M059J (cell line): ENCODE data around the gene OASL. TPM values are rescaled to one million over a fixed set of nuclear protein-coding genes. Genes with fewer than 3 reads are reported as not detected.

Source experiments
- DNase-seq: peaks from one replicate; pipeline ENCODE4 v3.0.0-alpha.2; 2012; ENCODE audit warnings: low read depth
- total RNA-seq: library from RNA; depleted of rRNA; stranded (reverse); fragments of >200 nt; shearing (Covaris generic); gene quantifications from 2 replicates; pipeline ENCODE4 v1.2.3, GENCODE V29; 2014

OASL gene
- total RNA-seq, 1 experiment from 2014 or later, result 115 TPM

DNA sequence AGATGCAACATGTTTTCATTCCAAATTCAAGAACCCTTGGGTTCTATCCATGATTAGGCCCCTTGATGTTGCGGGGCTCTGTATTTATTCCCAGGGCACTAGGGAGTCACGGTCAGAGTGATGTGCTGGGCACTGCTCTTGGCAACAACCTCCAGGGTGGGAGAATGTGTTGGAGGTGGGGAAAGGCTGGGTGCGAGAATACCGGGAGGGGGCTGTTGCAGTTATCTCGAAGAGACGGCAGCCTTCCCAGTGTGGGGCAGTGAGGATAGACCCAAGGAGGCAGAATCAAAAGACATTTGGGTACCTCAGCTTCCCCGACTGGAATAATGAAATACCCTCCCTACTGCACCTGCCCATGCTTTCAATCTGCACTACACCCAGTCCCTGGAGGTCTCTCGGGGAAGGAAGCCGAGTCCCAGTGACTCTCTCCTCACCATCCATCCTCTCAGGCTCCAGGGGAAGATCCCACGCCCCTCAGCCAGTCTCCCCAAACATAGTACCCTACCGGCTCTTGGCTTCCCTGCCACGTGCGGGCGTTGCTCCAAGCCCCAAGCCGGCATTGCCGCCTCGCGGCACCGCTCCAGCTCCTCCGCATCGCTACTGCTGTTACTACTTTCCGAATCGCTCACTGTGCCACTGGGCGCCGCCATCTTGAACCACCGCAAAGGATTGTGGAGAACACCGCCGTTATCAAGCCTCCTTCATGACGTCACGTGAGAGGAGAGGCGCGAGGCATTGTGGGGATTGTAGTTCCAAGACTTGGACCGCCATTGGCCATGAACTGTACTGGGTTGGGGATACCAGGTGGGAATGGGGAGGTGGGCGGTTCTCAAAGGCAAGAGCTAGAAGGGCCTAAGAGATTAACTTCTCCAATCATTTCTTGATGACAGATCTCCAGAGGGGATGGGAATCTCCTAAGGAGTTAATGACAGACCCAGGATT, 22.9 kb downstream of the OASL start, which contains the start of gene C12orf43:
C12orf43 (minus strand) TSS at position 663 of the 942 bp plus-strand sequence; CDS start at position 650, 13 bp downstream.
- peak; percentile 91 for DNase-seq

DNA sequence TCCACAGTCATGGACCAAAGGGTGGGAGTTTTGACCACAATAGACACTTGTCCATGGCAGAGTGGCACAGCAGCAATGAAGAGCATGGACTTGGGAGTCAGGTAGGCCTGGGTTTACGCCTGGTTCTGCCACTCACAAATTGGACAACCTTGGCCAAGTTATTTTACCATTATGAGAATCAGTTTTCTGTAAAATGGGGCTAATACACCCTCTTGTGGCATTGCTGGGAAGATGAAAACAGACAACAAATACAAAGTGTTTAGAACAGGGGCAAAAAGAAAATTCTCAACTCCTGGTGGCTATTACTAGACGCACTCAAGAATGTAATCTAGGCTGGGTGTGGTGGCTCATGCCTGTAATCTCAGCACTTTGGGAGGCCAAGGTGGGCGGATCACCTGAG, 25.3 kb downstream of the OASL start:
- DNase-seq, result no peak

- no peak for DNase-seq
Observed at GRCh38 chr12:121011820-121012219, 27.2 kb downstream of the OASL start.

GRCh38 chr12:121010860-121011259, 28.2 kb downstream of the OASL start:
- DNase-seq, result no peak

GRCh38 chr12:121009741-121010140, 29.3 kb downstream of the OASL start:
- peak; percentile 44 for DNase-seq

GRCh38 chr12:121008347-121009098, 30.5 kb downstream of the OASL start:
- DNase-seq, result no peak

DNA sequence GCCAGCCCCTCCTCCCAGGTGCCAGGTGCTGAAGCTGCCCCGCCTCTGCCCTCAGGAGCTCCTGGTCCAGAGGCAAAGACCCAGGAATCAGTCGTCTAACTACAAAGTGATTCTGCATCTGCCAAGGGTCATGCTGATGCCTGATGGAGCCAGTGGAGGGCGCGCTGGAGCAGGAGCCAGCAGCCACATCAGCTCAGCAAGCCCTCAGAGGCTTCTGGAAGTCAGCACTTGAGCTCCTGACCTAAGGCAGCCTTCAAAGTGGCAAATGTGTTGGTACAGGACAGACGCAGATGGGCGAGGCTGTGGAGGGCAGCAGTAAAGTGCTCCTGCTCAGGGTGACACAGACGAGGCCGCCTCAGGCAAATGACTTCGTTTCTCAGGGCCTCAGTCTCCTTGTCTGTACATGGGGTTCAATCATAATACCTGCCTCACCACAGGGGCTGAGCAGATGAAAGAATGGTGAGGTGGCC, 33.7 kb downstream of the OASL start:
- peak; percentile 45 for DNase-seq

- no peak for DNase-seq
Observed at GRCh38 chr12:121004253-121004815, 34.7 kb downstream of the OASL start.

- DNase-seq, result no peak
Observed at GRCh38 chr12:121003650-121004049, 35.4 kb downstream of the OASL start.

DNA sequence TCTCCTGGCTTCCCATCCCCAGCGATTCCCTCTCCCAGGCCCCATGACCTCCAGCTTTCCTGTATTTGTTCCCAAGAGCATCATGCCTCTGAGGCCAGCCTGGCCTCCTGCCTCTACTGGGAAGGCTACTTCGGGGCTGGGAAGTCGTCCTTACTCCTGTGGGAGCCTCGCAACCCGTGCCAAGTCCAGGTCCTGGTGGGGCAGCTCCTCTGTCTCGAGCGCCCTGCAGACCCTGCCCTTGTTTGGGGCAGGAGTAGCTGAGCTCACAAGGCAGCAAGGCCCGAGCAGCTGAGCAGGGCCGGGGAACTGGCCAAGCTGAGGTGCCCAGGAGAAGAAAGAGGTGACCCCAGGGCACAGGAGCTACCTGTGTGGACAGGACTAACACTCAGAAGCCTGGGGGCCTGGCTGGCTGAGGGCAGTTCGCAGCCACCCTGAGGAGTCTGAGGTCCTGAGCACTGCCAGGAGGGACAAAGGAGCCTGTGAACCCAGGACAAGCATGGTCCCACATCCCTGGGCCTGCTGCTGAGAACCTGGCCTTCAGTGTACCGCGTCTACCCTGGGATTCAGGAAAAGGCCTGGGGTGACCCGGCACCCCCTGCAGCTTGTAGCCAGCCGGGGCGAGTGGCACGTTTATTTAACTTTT, 37.1 kb downstream of the OASL start:
- DNase-seq, result no peak

- no peak for DNase-seq
Observed at GRCh38 chr12:121001060-121001459, 38.0 kb downstream of the OASL start.

DNA sequence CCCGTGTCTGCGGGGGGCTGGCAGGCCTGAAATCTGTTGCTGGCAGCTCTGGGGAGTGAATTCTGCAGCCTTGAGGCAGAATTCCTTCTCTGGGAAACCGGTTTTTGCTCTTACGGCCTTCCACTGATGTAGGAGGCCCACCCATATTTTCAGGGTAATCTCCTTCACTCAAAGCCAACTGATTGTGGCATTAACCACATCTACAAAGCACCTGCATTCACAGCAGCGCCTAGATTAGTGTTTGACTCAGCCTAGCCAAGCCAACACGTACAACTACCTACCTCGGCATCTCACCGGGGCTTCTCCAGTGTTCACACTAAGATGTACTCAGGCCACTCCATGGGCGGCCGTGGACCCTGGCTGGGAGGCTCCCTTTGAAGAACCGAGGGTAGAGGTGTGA, 38.5 kb downstream of the OASL start:
- no peak for DNase-seq

- DNase-seq, result no peak
Observed at GRCh38 chr12:120999191-121000120, 39.6 kb downstream of the OASL start.

GRCh38 chr12:120998435-120998834, 40.6 kb downstream of the OASL start:
- DNase-seq, result no peak

DNA sequence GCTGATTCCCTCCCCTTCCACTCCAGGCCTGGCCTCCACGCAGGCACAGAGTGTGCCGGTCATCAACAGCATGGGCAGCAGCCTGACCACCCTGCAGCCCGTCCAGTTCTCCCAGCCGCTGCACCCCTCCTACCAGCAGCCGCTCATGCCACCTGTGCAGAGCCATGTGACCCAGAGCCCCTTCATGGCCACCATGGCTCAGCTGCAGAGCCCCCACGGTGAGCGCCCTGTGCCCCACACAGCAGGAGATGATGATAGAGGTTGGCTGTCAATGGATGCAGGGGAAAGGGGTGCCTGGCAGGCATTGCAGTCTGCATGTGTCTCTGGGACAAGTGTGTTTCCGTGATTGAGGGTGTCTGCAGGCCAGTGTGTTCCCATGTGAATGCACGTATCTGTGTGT, 41.6 kb downstream of the OASL start:
- DNase-seq, result no peak

GRCh38 chr12:120996133-120996746, 42.8 kb downstream of the OASL start:
- DNase-seq, result no peak

DNA sequence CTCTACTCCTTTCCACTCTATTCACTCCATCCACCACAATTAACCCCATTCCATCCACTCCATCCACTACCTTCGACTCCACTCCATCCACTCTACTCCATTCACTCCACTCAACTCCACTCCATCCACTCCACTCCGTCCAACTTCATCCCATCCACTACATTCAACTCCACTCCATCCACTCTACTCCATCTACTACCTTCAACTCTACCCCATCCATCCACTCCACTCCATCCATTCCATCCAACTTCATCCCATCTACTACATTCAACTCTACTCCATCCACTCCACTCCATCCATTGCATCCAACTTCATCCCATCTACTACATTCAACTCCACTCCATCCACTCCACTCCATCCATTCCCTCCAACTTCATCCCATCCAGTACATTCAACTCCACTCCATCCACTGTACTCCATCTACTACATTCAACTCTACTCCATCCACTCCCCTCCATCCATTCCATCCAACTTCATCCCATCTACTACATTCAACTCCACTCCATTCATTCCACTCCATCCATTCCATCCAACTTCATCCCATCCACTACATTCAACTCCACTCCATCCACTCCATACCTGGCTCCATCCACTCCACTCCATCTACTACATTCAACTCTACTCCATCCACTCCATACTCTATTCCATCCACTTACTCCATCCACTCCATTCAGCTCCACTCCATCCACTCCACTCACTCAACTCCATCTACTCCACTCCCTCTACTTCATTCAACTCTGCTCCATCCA, 44.3 kb downstream of the OASL start:
- DNase-seq, result no peak

- DNase-seq, result no peak
Observed at GRCh38 chr12:120994059-120994458, 45.0 kb downstream of the OASL start.

DNA sequence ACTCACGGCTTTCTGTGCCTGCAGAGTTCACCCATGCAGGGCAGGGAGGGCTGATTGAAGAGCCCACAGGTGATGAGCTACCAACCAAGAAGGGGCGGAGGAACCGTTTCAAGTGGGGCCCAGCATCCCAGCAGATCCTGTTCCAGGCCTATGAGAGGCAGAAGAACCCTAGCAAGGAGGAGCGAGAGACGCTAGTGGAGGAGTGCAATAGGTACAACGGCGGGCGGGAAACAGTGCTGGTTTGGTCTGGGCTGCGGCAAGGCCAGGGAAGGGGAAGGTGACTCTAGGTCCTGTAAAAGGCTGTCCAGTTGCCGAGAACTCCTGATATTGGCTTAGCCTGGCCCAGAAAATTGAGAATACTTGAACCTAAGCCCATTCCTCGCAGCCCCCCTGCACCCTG, 45.5 kb downstream of the OASL start:
- no peak for DNase-seq
